GM10266 (cell line): Measurements from ENCODE around the gene NRXN3.

Source experiments
- DNase-seq: peaks from one replicate; pipeline ENCODE4 v3.0.0; 2012; ENCODE audit errors: extremely low spot score
- TF ChIP-seq, protein P1 (sequence below): IDR thresholded peaks from 2 replicates; pipeline ENCODE4 v1.5.1; 2012; ENCODE audit warnings: mild to moderate bottlenecking, low read depth; ENCODE audit not compliant: control insufficient read depth, insufficient read depth; ENCODE audit errors: missing control alignments

The NRXN3 gene

DNA sequence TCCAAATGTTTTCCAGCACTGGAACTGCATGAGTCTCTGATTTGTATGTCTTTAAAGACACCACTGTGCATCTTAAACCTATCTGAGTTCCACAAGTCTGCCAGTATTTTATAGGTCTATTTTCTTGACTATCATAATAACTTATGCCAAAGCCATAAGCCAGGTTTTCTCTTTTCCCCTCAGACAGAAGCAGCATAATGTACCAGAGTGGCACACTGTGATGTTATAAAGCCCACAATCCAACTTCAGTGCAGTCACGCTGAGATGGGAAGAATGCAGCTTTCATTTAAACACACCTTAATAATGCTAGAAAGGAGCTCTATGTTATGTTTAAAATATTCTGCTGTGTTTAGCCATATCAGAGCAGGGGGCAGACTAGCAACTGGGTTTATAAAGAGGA is 1117.8 kb downstream of the NRXN3 start:
- TF ChIP-seq, protein P1, sequence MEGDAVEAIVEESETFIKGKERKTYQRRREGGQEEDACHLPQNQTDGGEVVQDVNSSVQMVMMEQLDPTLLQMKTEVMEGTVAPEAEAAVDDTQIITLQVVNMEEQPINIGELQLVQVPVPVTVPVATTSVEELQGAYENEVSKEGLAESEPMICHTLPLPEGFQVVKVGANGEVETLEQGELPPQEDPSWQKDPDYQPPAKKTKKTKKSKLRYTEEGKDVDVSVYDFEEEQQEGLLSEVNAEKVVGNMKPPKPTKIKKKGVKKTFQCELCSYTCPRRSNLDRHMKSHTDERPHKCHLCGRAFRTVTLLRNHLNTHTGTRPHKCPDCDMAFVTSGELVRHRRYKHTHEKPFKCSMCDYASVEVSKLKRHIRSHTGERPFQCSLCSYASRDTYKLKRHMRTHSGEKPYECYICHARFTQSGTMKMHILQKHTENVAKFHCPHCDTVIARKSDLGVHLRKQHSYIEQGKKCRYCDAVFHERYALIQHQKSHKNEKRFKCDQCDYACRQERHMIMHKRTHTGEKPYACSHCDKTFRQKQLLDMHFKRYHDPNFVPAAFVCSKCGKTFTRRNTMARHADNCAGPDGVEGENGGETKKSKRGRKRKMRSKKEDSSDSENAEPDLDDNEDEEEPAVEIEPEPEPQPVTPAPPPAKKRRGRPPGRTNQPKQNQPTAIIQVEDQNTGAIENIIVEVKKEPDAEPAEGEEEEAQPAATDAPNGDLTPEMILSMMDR: no peak
- DNase-seq: no peak

GRCh38 chr14:79293482-79294177 is 1123.5 kb downstream of the NRXN3 start:
- no peak for DNase-seq
- TF ChIP-seq, protein P1: no peak

DNA sequence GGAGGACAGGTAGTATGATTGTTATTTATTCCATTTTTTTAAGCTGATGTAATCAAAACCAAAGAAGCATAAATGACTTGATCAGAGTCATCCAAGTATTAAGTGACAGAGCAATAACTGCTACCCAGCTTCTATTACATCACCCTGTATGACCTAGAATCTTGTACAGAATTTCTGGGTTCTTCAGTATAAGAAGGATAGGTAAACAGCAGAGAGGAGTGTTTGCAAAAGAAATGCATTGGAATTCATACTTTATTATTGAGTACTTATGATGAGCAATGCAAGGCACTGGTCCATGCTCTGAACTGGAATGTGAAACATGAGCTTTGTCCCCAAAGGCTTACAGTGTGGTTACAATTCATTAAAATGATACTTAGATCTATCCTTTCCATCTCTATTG is 1124.3 kb downstream of the NRXN3 start:
- TF ChIP-seq, protein P1: no peak
- DNase-seq: no peak

GRCh38 chr14:79295385-79295784 is 1125.2 kb downstream of the NRXN3 start:
- no peak for DNase-seq
- TF ChIP-seq, protein P1: no peak

DNA sequence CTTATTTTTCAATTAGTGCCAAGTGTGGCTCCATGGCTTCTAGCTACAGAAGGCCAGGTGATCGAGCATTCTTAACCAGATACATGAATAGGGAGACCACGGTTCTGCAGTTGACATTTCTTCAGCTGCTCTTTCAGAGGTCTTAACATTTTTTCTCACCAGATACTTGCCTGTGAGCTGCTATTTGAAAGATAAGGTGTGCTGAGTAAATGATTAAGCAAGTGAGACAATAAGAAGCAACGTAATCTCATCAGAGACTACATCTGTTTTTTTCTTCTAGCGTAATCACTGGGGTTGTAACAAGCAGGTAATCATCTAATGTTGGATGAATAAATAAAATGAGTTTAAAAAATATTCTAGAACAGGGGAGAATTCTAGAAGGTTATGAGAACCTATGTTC is 1128.2 kb downstream of the NRXN3 start:
- TF ChIP-seq, protein P1: no peak
- DNase-seq: no peak

GRCh38 chr14:79299162-79299561 is 1129.0 kb downstream of the NRXN3 start:
- DNase-seq: no peak
- TF ChIP-seq, protein P1: no peak

DNA sequence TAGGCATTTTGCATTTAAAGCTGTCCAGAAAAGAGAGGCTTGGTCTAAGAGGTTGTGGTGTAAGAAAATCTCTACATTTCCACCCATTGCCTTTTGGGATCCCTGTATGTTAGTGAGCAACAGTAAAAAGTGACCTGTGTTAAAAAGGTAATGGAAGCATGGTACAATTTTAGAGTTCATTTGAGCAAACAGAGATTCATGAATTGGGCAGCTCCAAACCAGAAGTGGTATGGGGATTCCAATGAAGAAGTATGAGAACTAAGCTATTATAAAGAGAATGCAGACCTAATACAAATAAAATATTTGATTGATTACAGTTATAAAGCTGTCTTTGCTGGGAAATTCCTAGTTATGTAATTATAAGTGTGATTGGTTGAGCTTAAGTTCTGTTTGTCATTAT is 1134.1 kb downstream of the NRXN3 start:
- no peak for DNase-seq
- TF ChIP-seq, protein P1: no peak
